GM12878 (cell line): ENCODE measurements around the gene ASCC3. TPM values are rescaled to one million over a fixed set of nuclear protein-coding genes. Genes with fewer than 3 reads are reported as not detected.

Experiments
- ATAC-seq: fragments of 200-7000 bp; cut with Tn5 transposase; 3 replicates; pipeline ENCODE4 v1.9.1; 2020; ENCODE audit warnings: mild to moderate bottlenecking, moderate library complexity
- BruUV-seq: library from RNA; stranded (reverse); fragments of 400-500 nt; replicated peaks from 2 replicates; lab custom pipeline; 2021; lab: Mats Ljungman, UMichigan
- CTCF ChIA-PET: fragments of 300-600 bp; sonication (Branson Sonifier 250); formaldehyde crosslinking; extraction: SDS; loops from one replicate; lab custom pipeline; 2021; ENCODE audit warnings: inconsistent platforms; lab: Yijun Ruan, JAX
- POLR2A ChIA-PET: fragments of 350-600 bp; formaldehyde crosslinking; extraction: SDS; loops from one replicate; lab custom pipeline; 2021; ENCODE audit warnings: inconsistent platforms; lab: Charles Lee
- RAD21 ChIA-PET: fragments of 300-600 bp; sonication (Branson Sonifier 250); formaldehyde crosslinking; loops from one replicate; lab custom pipeline; 2023; ENCODE audit warnings: antibody characterized with exemption; ENCODE audit not compliant: unreplicated experiment; lab: Charles Lee
- SMC1A ChIA-PET: fragments of 300-600 bp; sonication (Branson Sonifier 250); formaldehyde crosslinking; loops from one replicate; lab custom pipeline; 2023; ENCODE audit not compliant: unreplicated experiment, uncharacterized antibody; lab: Charles Lee
- DNase-seq: peaks from one replicate; pipeline ENCODE4 v3.0.0-alpha.2; 2011; ENCODE audit warnings: low read depth, low spot score
- FAIRE-seq: peaks from 3 replicates; lab custom pipeline; 2011; peaks lifted over from hg19 to GRCh38; lab: Jason Lieb, UNC
- H2AFZ ChIP-seq: 2 replicates; pipeline ENCODE4 v1.6.0; 2011; ENCODE audit warnings: low read depth, low read length, control low read depth; ENCODE audit not compliant: control insufficient read depth
- H3K27ac ChIP-seq: 2 replicates; pipeline ENCODE4 v1.5.1; 2011; ENCODE audit warnings: control low read depth; ENCODE audit not compliant: control insufficient read depth, insufficient read depth
- H3K27me3 ChIP-seq, 2 experiments: replicated peaks in 1 of 2; 2 replicates each; pipeline versions ENCODE4 v1.6.0 to v1.6.1; 2011; ENCODE audit warnings: low read length in 1 of 2; ENCODE audit not compliant: control insufficient read depth in 2 of 2, insufficient read depth in 2 of 2
- H3K36me3 ChIP-seq, 2 experiments: 2 replicates each; pipeline ENCODE4 v1.5.1; 2011; ENCODE audit warnings: low read length in 1 of 2; ENCODE audit not compliant: control insufficient read depth in 2 of 2, insufficient read depth in 2 of 2
- H3K4me1 ChIP-seq: 2 replicates; pipeline ENCODE4 v1.6.1; 2011; ENCODE audit warnings: mild to moderate bottlenecking, low read length, moderate library complexity, mixed read lengths; ENCODE audit not compliant: control insufficient read depth, insufficient read depth
- H3K4me2 ChIP-seq: 2 replicates; pipeline ENCODE4 v1.6.0; 2011; ENCODE audit warnings: control low read depth; ENCODE audit not compliant: control insufficient read depth, insufficient read depth
- H3K4me3 ChIP-seq: fragments of 200-600 bp; sonication (generic); 2 replicates; pipeline ENCODE4 v1.5.1; 2016
- H3K79me2 ChIP-seq: 2 replicates; pipeline ENCODE4 v1.6.0; 2011; ENCODE audit warnings: low read length; ENCODE audit not compliant: control insufficient read depth, insufficient read depth
- H3K9ac ChIP-seq: 2 replicates; pipeline ENCODE4 v1.8.0; 2011; ENCODE audit warnings: low read length, control low read depth, mixed read lengths; ENCODE audit not compliant: control insufficient read depth, insufficient read depth
- H3K9me3 ChIP-seq: replicated peaks from 3 replicates; pipeline ENCODE4 v1.5.1; 2011; ENCODE audit warnings: mild to moderate bottlenecking, low read length; ENCODE audit not compliant: control insufficient read depth, insufficient read depth
- H4K20me1 ChIP-seq: 2 replicates; pipeline ENCODE4 v1.6.0; 2011; ENCODE audit not compliant: control insufficient read depth, insufficient read depth
- CEBPZ ChIP-seq: fragments of 150-350 bp; IDR thresholded peaks from 2 replicates; pipeline ENCODE4 v1.6.1; 2016; ENCODE audit warnings: low read depth, low read length
- CREB1 ChIP-seq: IDR thresholded peaks from 2 replicates; pipeline ENCODE4 v1.6.1; 2012; ENCODE audit warnings: low read depth, mild to moderate bottlenecking, inconsistent platforms
- FOXM1 ChIP-seq: IDR thresholded peaks from 2 replicates; pipeline ENCODE4 v1.6.1; 2012; ENCODE audit warnings: low read depth, mild to moderate bottlenecking, inconsistent platforms, low read length, moderate library complexity
- HCFC1 ChIP-seq: fragments of 150-350 bp; IDR thresholded peaks from 2 replicates; pipeline ENCODE4 v1.6.1; 2014; ENCODE audit warnings: low read length
- MEF2A ChIP-seq: IDR thresholded peaks from 2 replicates; pipeline ENCODE4 v1.6.1; 2011; ENCODE audit warnings: low read depth, mild to moderate bottlenecking, low read length, moderate library complexity; ENCODE audit not compliant: insufficient read depth
- NFIC ChIP-seq: IDR thresholded peaks from 2 replicates; pipeline ENCODE4 v1.6.1; 2012; ENCODE audit warnings: low read depth, mild to moderate bottlenecking, inconsistent platforms, low read length, moderate library complexity
- PAX8 ChIP-seq: fragments of 450-650 bp; IDR thresholded peaks from 2 replicates; pipeline ENCODE4 v1.6.1; 2017; ENCODE audit warnings: mild to moderate bottlenecking, moderate library complexity
- POLR2AphosphoS2 ChIP-seq: IDR thresholded peaks from 2 replicates; pipeline ENCODE4 v1.6.1; 2011; ENCODE audit warnings: low read depth, mild to moderate bottlenecking, low read length, improper control_type of control experiment, moderate library complexity
- RFX5 ChIP-seq: IDR thresholded peaks from 2 replicates; pipeline ENCODE4 v1.6.1; 2011; ENCODE audit warnings: low read depth, low read length, improper control_type of control experiment
- SMC3 ChIP-seq: IDR thresholded peaks from 2 replicates; pipeline ENCODE4 v1.6.1; 2011; ENCODE audit warnings: low read length, improper control_type of control experiment, borderline replicate concordance
- SREBF1 ChIP-seq: IDR thresholded peaks from 2 replicates; pipeline ENCODE4 v1.6.1; 2012; ENCODE audit warnings: mild to moderate bottlenecking, low read length
- STAT1 ChIP-seq: fragments of 450-650 bp; conservative IDR thresholded peaks from 2 replicates; pipeline ENCODE4 v1.6.1; 2014; ENCODE audit warnings: antibody characterized with exemption, mild to moderate bottlenecking
- WRNIP1 ChIP-seq: IDR thresholded peaks from 2 replicates; pipeline ENCODE4 v1.6.1; 2011; ENCODE audit warnings: low read depth, low read length, improper control_type of control experiment, borderline replicate concordance
- ZNF274 ChIP-seq: IDR thresholded peaks from one replicate; pipeline ENCODE4 v1.8.0; 2011; ENCODE audit not compliant: insufficient read length, insufficient read depth
- ZSCAN29 ChIP-seq: fragments of 450-650 bp; IDR thresholded peaks from 2 replicates; pipeline ENCODE4 v1.6.1; 2017; ENCODE audit warnings: mild to moderate bottlenecking, moderate library complexity
- WGBS: methylation state at CpG from one replicate; pipeline ENCODE4 v1.1.6; 2016; ENCODE audit warnings: low lambda C conversion rate; ENCODE audit not compliant: insufficient replicate concordance, insufficient coverage; ENCODE audit errors: missing lambda C conversion rate; 5-methylcytosine and 5-hydroxymethylcytosine counted together
- in situ Hi-C: fragments of 300-500 bp; cut with MboI; formaldehyde crosslinking; loops from 9 replicates; pipeline ENCODE4 v1.14.3; 2018; ENCODE audit warnings: mixed read lengths
- intact Hi-C: fragments of 100-400 bp; cut with micrococcal nuclease; formaldehyde crosslinking; loops from one replicate; pipeline ENCODE4 v1.14.2; 2022; ENCODE audit not compliant: unreplicated experiment
- polyA plus RNA-seq, 11 experiments: library from polyadenylated mRNA; depleted of rRNA in 4 of 11; unstranded in 6 of 11; stranded (reverse) in 5 of 11; fragments of >200 nt; fragmentation: Nextera tagmentation in 4 of 11; fragmentation: Illumina TruSeq in 1 of 11; extraction: Ambion mirVana in 4 of 11; extraction: Trizol in 1 of 11; gene quantifications; 1 replicate in 1 of 11; 2 replicates in 10 of 11; pipeline versions ENCODE4 v1.2.1 to v1.2.3, GENCODE V29; 2011 to 2016; ENCODE audit warnings: inconsistent platforms in 2 of 11, missing spikeins in 2 of 11, low read depth in 1 of 11
- total RNA-seq, 4 experiments: library from RNA; depleted of rRNA in 3 of 4; stranded (reverse); fragments of >200 nt in 3 of 4; fragmentation: Illumina TruSeq in 1 of 4; extraction: Trizol in 1 of 4; gene quantifications; 2 replicates each; pipeline versions ENCODE4 v1.2.1 to v1.2.3, GENCODE V29; 2013 to 2021
- TF ChIP-seq, protein P1 (sequence below): IDR thresholded peaks from 2 replicates; pipeline ENCODE4 v1.6.1; 2012; ENCODE audit warnings: low read depth, low read length, improper control_type of control experiment
- TF ChIP-seq, protein P2 (sequence below): fragments of 450-650 bp; IDR thresholded peaks from 2 replicates; pipeline ENCODE4 v1.6.1; 2017; ENCODE audit warnings: mild to moderate bottlenecking, low read depth, inconsistent platforms; ENCODE audit not compliant: poor library complexity, severe bottlenecking

The ASCC3 gene
- total and polyA plus RNA-seq, 10 of the 15 experiments (the other 5 are each of a cell fraction or from before 2014, with no cell fraction given) = 19.9 to 76.2 (median 55.9) TPM

DNA sequence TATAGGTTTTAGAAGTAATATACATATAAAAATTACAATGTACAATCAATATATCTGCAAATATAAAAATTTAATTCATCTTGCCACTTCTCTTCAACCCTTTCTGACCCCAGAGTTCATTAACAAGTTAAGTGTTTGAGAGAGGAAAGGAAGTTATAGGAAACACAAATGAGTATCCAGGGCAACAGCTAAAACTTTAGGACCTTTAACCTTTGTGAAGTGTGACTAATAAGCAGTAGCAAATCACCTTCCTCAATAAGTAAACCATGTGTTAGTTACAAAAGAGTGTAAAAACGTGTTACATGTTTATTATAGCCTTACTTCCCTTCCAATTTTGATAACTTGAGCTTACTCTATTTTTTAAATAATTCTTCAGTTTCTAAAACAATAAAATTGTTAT lies 343.0 kb downstream of the ASCC3 start:
- no peaks in the 10 kb centered on the region for H3K4me1 ChIP-seq
- DNase-seq (no peak), ATAC-seq (no peak), FAIRE-seq (no peak)
- intact Hi-C loops (no loop called here), in situ Hi-C loops (no loop called here)
- H3K79me2 ChIP-seq = no peaks in the 10 kb centered on the region
- TF ChIP-seq RFX5 (no peak), MEF2A (no peak), SREBF1 (no peak), POLR2AphosphoS2 (no peak), ZNF274 (no peak), PAX8 (no peak), HCFC1 (no peak), STAT1 (no peak), WRNIP1 (no peak), FOXM1 (no peak), NFIC (no peak), ZSCAN29 (no peak), CREB1 (no peak), SMC3 (no peak), CEBPZ (no peak)
- TF ChIP-seq, protein P1, sequence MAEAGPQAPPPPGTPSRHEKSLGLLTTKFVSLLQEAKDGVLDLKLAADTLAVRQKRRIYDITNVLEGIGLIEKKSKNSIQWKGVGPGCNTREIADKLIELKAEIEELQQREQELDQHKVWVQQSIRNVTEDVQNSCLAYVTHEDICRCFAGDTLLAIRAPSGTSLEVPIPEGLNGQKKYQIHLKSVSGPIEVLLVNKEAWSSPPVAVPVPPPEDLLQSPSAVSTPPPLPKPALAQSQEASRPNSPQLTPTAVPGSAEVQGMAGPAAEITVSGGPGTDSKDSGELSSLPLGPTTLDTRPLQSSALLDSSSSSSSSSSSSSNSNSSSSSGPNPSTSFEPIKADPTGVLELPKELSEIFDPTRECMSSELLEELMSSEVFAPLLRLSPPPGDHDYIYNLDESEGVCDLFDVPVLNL = no peak
- TF ChIP-seq, protein P2, sequence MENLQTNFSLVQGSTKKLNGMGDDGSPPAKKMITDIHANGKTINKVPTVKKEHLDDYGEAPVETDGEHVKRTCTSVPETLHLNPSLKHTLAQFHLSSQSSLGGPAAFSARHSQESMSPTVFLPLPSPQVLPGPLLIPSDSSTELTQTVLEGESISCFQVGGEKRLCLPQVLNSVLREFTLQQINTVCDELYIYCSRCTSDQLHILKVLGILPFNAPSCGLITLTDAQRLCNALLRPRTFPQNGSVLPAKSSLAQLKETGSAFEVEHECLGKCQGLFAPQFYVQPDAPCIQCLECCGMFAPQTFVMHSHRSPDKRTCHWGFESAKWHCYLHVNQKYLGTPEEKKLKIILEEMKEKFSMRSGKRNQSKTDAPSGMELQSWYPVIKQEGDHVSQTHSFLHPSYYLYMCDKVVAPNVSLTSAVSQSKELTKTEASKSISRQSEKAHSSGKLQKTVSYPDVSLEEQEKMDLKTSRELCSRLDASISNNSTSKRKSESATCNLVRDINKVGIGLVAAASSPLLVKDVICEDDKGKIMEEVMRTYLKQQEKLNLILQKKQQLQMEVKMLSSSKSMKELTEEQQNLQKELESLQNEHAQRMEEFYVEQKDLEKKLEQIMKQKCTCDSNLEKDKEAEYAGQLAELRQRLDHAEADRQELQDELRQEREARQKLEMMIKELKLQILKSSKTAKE = no peak
- RAD21 ChIA-PET = no interaction called here
- H3K4me3 ChIP-seq = no peak overlapping the region
- no peaks in the 10 kb centered on the region for H4K20me1 ChIP-seq
- no peak overlapping the region for H3K4me2 ChIP-seq
- SMC1A ChIA-PET = no interaction called here
- POLR2A ChIA-PET = no interaction called here
- no peaks in the 10 kb centered on the region for H3K27me3 ChIP-seq
- 45% methylated on average over 1 of the region's 1 CpG for WGBS
- H3K9ac ChIP-seq = no peak overlapping the region
- no TSS peak for BruUV-seq
- H3K9me3 ChIP-seq = no peaks in the 10 kb centered on the region
- no peak overlapping the region for H2AFZ ChIP-seq
- CTCF ChIA-PET = no interaction called here
- peaks cover 0 to 4% of the 10 kb centered on the region in 2 experiments; a peak in 1 of 4 replicates for H3K36me3 ChIP-seq
- no peak overlapping the region for H3K27ac ChIP-seq
